Subcutaneous abdominal adipose tissue (tissue), 5 donors: ENCODE measurements around the gene RRP12.

Experiments used
- H3K27ac ChIP-seq: one replicate; pipeline ENCODE4 v1.7.0; 2013; ENCODE audit warnings: low read depth, mild to moderate bottlenecking, inconsistent platforms, low read length, moderate library complexity
- H3K27me3 ChIP-seq, 5 donors: one replicate each; pipeline ENCODE4 v1.7.0; 2013; ENCODE audit warnings: low read length in 5 of 5, inconsistent platforms in 1 of 5; ENCODE audit not compliant: control insufficient read depth in 5 of 5, insufficient read depth in 4 of 5
- H3K36me3 ChIP-seq, 5 donors: one replicate each; pipeline ENCODE4 v1.7.0; 2013; ENCODE audit warnings: low read length in 5 of 5; ENCODE audit not compliant: control insufficient read depth in 5 of 5, insufficient read depth in 5 of 5
- H3K4me1 ChIP-seq, 5 donors: one replicate each; pipeline ENCODE4 v1.7.0; 2013; ENCODE audit warnings: low read length in 5 of 5, mild to moderate bottlenecking in 3 of 5, moderate library complexity in 1 of 5; ENCODE audit not compliant: control insufficient read depth in 5 of 5, insufficient read depth in 5 of 5
- H3K4me3 ChIP-seq, 5 donors: one replicate each; pipeline ENCODE4 v1.7.0; 2013; ENCODE audit warnings: low read length in 5 of 5, low read depth in 1 of 5
- H3K9ac ChIP-seq, 5 donors: one replicate each; pipeline ENCODE4 v1.7.0; 2013; ENCODE audit warnings: low read length in 5 of 5, mild to moderate bottlenecking in 4 of 5, moderate library complexity in 3 of 5
- H3K9me3 ChIP-seq, 5 donors: one replicate each; pipeline ENCODE4 v1.7.0; 2013; ENCODE audit warnings: low read length in 5 of 5; ENCODE audit not compliant: control insufficient read depth in 5 of 5
- donor health status: healthy.
- donor health status: healthy.
- donor health status: healthy.
- donor health status: healthy.
- donor health status: healthy.

Gene RRP12

GRCh38 chr10:97372233-97372875 is 28.8 kb downstream of the RRP12 start:
- H3K9me3 ChIP-seq = no peaks in the 10 kb centered on the region
- no peak overlapping the region for H3K9ac ChIP-seq
- peaks cover 2 to 70% (median 58%) of the 10 kb centered on the region in 5 donors for H3K36me3 ChIP-seq
- H3K4me1 ChIP-seq = peaks cover 0 to 11% (median 0%) of the 10 kb centered on the region in 5 donors
- no peak overlapping the region for H3K27ac ChIP-seq
- H3K27me3 ChIP-seq = no peaks in the 10 kb centered on the region
- no peak overlapping the region for H3K4me3 ChIP-seq

DNA sequence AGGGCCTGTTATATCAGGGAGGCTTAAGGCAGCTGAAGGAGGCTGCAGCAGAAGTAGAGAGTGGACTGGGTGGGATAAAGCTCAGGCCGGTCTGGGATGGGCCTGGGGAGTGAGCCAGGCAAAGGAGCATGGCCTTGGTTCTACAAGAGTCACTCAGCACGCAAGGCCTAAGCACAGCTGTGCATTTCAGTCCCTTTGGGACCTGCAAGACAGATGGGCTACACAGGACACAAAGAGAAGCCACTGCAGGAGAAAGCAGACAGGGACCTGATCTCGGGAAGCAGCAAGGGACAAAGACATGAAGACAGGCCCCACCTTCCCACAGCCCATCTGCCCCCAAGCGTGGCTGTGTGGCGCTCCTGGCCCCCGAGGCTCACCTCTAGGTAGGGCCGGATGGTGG is 29.4 kb downstream of the RRP12 start:
- Histone ChIP-seq H3K36me3 (peaks cover 2 to 71% (median 62%) of the 10 kb centered on the region in 5 donors), H3K4me1 (peaks cover 0 to 18% (median 6%) of the 10 kb centered on the region in 5 donors)

GRCh38 chr10:97367126-97367649 is 34.0 kb downstream of the RRP12 start:
- H3K4me1 ChIP-seq = peaks cover 0 to 36% (median 12%) of the 10 kb centered on the region in 5 donors
- H3K27ac ChIP-seq = no peak overlapping the region
- H3K27me3 ChIP-seq = no peaks in the 10 kb centered on the region
- peaks cover 1 to 81% (median 72%) of the 10 kb centered on the region in 5 donors for H3K36me3 ChIP-seq
- H3K9me3 ChIP-seq = no peaks in the 10 kb centered on the region
- no peak overlapping the region for H3K9ac ChIP-seq
- no peak overlapping the region for H3K4me3 ChIP-seq

More for the DNA sequence above, 29.4 kb downstream of the RRP12 start:
- Histone ChIP-seq H3K9ac (no peak overlapping the region), H3K4me3 (no peak overlapping the region), H3K9me3 (no peaks in the 10 kb centered on the region), H3K27me3 (no peaks in the 10 kb centered on the region), H3K27ac (no peak overlapping the region)

DNA sequence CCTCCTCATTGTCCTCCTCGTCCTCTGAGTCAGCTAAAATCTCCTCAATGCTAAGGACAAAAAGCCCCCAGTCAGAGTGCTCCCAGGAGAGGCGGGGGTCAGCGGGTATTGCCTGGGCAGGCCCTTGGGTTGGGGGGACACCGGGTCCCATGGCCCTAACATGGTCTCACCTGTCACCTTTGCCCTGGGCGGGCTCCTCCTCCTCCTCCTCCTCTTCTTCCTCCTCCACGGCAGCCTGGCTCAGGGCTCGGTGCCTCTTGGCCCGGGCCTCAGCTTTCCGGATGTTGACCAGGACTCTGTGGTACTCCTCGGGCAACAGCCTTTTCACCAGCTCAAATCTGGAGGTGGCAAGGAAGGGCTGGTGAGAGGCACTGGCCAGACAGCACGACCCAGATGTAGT is 34.6 kb downstream of the RRP12 start:
- Histone ChIP-seq H3K27me3 (no peaks in the 10 kb centered on the region), H3K4me1 (peaks cover 0 to 32% (median 12%) of the 10 kb centered on the region in 5 donors), H3K36me3 (peaks cover 0 to 75% (median 66%) of the 10 kb centered on the region in 5 donors), H3K27ac (no peak overlapping the region), H3K4me3 (no peak overlapping the region), H3K9me3 (no peaks in the 10 kb centered on the region), H3K9ac (no peak overlapping the region)

- no peak overlapping the region for H3K27ac ChIP-seq
- peaks cover 0 to 38% (median 19%) of the 10 kb centered on the region in 5 donors for H3K4me1 ChIP-seq
- H3K27me3 ChIP-seq = no peaks in the 10 kb centered on the region
- H3K9ac ChIP-seq = no peak overlapping the region
- no peak overlapping the region for H3K4me3 ChIP-seq
- H3K9me3 ChIP-seq = no peaks in the 10 kb centered on the region
- peaks cover 0 to 68% (median 59%) of the 10 kb centered on the region in 5 donors for H3K36me3 ChIP-seq
These were observed 35.3 kb downstream of the RRP12 start for GRCh38 chr10:97365761-97366351.

DNA sequence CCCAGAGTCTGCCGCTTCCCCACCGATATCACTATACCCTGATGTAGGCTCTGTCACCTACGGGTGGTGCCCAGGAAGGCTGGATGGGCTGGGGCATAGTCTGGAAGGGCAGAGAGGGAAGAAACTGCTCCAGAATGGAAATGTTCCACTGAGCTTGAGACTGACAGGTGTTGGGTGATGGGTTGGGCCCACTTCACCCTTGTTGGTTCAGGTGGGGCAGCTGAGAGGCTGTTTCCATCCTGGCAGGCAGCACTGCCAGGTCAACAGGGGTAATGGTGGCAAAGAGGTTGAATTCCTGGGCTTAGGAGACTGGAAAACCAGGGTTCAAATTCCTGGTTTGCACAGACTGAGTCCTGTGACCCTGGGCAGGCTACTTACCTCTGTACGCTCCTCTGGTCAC is 38.1 kb downstream of the RRP12 start:
- Histone ChIP-seq H3K27me3 (no peaks in the 10 kb centered on the region), H3K9ac (no peak overlapping the region), H3K9me3 (no peaks in the 10 kb centered on the region), H3K27ac (no peak overlapping the region), H3K4me3 (no peak overlapping the region), H3K4me1 (peaks cover 0 to 38% (median 22%) of the 10 kb centered on the region in 5 donors), H3K36me3 (peaks cover 0 to 71% (median 56%) of the 10 kb centered on the region in 5 donors)

DNA sequence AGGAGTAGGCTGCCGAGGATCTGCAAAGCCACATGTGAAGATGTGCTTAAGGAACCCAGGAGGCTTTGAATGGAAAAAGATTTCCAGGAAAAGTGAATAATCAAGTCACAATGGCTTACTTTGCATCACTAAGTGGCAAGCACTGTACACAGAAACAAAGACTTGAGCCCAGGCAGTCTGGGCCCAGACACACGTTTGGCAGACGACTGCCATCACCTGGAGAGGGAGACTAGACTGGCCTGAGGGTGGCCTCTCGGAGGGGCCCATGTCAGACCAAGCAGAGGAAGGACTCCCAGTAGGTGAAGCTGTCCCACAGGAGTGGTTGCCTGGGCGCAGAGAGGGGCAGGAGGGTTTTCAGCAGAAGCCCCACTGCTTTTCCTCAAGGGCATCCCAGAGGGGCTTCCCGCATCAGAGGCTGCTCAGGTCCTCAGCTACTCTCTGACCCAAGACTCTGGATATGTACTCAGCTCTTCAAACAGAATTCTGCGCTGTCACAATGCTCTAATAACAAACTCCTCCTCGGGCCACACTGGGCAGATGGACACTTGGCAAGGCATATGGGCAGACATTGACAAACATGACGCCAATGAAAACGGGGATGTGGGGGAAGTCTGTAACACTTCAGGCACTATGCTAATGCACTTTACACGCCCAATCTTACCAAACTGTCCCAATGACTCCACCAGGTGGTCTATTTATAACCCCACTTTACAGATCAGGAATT is 38.7 kb downstream of the RRP12 start:
- H3K9me3 ChIP-seq = no peaks in the 10 kb centered on the region
- peaks cover 0 to 37% (median 22%) of the 10 kb centered on the region in 5 donors for H3K4me1 ChIP-seq
- H3K4me3 ChIP-seq = no peak overlapping the region
- no peaks in the 10 kb centered on the region for H3K27me3 ChIP-seq
- no peak overlapping the region for H3K9ac ChIP-seq
- no peak overlapping the region for H3K27ac ChIP-seq
- peaks cover 0 to 73% (median 56%) of the 10 kb centered on the region in 5 donors for H3K36me3 ChIP-seq

- Histone ChIP-seq H3K27me3 (no peaks in the 10 kb centered on the region), H3K36me3 (peaks cover 0 to 74% (median 56%) of the 10 kb centered on the region in 5 donors), H3K9me3 (no peaks in the 10 kb centered on the region), H3K4me1 (peaks cover 0 to 33% (median 14%) of the 10 kb centered on the region in 5 donors), H3K4me3 (no peak overlapping the region), H3K27ac (no peak overlapping the region), H3K9ac (no peak overlapping the region)
These were observed 39.6 kb downstream of the RRP12 start for GRCh38 chr10:97361537-97361901.

DNA sequence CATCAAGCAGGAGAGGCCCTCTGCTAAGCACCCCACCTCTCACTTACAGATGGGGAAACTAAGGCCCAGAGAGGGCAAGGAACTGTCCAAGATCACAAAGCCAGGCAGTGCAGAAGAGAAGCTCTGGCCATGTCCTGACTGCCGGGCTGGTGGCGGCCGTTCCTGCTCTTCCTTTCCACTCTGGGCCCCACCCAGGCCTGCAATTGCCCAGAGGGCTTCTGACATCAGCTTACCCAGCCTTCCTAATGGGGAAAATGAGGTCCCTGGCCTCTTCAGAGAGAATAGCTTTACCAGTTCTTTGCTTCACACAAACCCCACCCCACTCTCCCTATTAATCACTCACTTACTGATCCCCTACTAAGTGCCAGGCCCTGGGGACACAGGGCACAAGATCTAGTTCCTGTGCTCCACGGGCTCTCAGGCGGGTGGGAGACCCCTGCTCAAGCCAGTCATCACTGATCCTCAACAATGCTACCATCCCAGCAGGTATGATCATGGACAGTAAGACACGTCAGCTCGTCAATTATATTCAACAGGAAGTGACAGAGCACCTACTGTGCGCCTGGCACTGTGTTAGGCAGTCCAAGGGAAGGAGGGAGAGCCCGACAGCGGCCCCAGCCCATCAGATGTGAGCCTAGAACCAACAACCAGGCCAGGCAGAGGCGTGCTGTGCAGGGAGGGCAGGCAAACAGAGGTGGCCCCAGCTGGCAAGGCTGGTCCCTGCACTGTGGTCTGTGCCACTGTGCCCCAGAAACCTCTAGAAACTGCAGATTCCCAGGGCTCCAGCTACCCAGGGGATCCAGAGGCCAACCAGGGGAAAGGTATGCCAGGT is 40.2 kb downstream of the RRP12 start:
- no peaks in the 10 kb centered on the region for H3K9me3 ChIP-seq
- no peak overlapping the region for H3K27ac ChIP-seq
- H3K4me1 ChIP-seq = peaks cover 2 to 33% (median 15%) of the 10 kb centered on the region in 5 donors
- H3K9ac ChIP-seq = no peak overlapping the region
- peaks cover 0 to 74% (median 50%) of the 10 kb centered on the region in 5 donors for H3K36me3 ChIP-seq
- no peak overlapping the region for H3K4me3 ChIP-seq
- no peaks in the 10 kb centered on the region for H3K27me3 ChIP-seq
